Measurements from ENCODE around the gene CHST3.

The CHST3 gene

GRCh38 chr10:71984126-71984808 is 20.1 kb downstream of the CHST3 start:
- no peak for TF ChIP-seq REST (IDR thresholded peaks at IDR 0.05; ENCODE audit: low read depth)

GRCh38 chr10:71984809-71985388 is 20.7 kb downstream of the CHST3 start:
- no peak for TF ChIP-seq ZBTB7A (IDR thresholded peaks at IDR 0.05; ENCODE audit: low read depth)
- TF ChIP-seq NFIC (IDR thresholded peaks at IDR 0.05), result no peak
- TF ChIP-seq TAF1 (IDR thresholded peaks at IDR 0.05; ENCODE audit: low read depth), result no peak
- TF ChIP-seq TCF12 (IDR thresholded peaks at IDR 0.05; ENCODE audit: low read depth), result no peak
- TF ChIP-seq CREB1 (IDR thresholded peaks at IDR 0.05; ENCODE audit: low read depth), result no peak
- no peak for TF ChIP-seq YY1 (IDR thresholded peaks at IDR 0.05; ENCODE audit: low read depth)
- TF ChIP-seq RAD21 (IDR thresholded peaks at IDR 0.05; ENCODE audit: low read depth), result no peak
- TF ChIP-seq CEBPB (IDR thresholded peaks at IDR 0.05), result no peak
- no peak for TF ChIP-seq TEAD4 (IDR thresholded peaks at IDR 0.05)

DNA sequence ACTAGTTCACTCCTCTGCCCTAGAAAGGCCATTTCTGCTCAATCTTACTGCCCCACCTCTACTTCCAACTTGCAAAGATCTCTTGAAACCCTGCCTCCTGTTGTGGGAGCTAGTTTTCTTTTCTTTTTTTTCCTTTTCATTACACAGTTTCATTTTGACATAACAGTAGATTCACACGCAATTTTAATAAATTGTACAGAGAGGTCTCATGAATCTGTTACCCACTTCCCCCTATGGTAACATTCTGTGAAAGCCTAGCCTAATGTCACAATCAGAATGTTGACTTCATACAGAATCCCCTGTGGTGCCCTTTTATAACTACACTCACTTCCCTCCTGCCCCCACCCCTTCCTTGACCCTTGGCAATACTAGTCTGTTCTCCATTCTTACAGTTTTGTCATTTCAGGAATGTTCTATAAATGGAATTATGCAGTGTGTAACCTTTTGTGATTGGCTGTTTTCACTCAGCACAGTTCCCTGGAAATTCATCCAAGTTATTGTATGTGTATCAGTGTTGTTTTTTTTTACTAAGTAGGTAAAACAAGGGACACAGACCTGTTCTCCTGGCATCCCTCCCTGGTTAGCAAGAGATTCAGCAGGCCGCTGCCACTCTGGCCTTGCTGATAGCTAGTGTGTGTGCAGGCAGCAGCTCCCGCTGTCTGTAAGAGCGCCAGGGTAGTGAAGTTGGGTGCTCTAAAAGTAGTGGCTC is 21.5 kb downstream of the CHST3 start:
- no peak for TF ChIP-seq REST (IDR thresholded peaks at IDR 0.05; ENCODE audit: low read depth)
- TF ChIP-seq ZBTB7A (IDR thresholded peaks at IDR 0.05; ENCODE audit: low read depth), result no peak
- no peak for TF ChIP-seq NFIC (IDR thresholded peaks at IDR 0.05)
- TF ChIP-seq TAF1 (IDR thresholded peaks at IDR 0.05; ENCODE audit: low read depth), result no peak
- no peak for TF ChIP-seq RAD21 (IDR thresholded peaks at IDR 0.05; ENCODE audit: low read depth)
- no peak for TF ChIP-seq YY1 (IDR thresholded peaks at IDR 0.05; ENCODE audit: low read depth)
- no peak for TF ChIP-seq FOXM1 (IDR thresholded peaks at IDR 0.05; ENCODE audit: borderline replicate concordance, low read depth)
- no peak for TF ChIP-seq EGR1 (IDR thresholded peaks at IDR 0.05)
- no peak for TF ChIP-seq CEBPB (IDR thresholded peaks at IDR 0.05)
- no peak for TF ChIP-seq TEAD4 (IDR thresholded peaks at IDR 0.05)
- TF ChIP-seq CREB1 (IDR thresholded peaks at IDR 0.05; ENCODE audit: low read depth), result no peak
- no peak for TF ChIP-seq TCF12 (IDR thresholded peaks at IDR 0.05; ENCODE audit: low read depth)
- TF ChIP-seq, protein P1, sequence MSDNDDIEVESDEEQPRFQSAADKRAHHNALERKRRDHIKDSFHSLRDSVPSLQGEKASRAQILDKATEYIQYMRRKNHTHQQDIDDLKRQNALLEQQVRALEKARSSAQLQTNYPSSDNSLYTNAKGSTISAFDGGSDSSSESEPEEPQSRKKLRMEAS (IDR thresholded peaks at IDR 0.05), result no peak
- TF ChIP-seq USF1 (IDR thresholded peaks at IDR 0.05), result no peak
- TF ChIP-seq EP300 (IDR thresholded peaks at IDR 0.05; ENCODE audit: borderline replicate concordance), result no peak

DNA sequence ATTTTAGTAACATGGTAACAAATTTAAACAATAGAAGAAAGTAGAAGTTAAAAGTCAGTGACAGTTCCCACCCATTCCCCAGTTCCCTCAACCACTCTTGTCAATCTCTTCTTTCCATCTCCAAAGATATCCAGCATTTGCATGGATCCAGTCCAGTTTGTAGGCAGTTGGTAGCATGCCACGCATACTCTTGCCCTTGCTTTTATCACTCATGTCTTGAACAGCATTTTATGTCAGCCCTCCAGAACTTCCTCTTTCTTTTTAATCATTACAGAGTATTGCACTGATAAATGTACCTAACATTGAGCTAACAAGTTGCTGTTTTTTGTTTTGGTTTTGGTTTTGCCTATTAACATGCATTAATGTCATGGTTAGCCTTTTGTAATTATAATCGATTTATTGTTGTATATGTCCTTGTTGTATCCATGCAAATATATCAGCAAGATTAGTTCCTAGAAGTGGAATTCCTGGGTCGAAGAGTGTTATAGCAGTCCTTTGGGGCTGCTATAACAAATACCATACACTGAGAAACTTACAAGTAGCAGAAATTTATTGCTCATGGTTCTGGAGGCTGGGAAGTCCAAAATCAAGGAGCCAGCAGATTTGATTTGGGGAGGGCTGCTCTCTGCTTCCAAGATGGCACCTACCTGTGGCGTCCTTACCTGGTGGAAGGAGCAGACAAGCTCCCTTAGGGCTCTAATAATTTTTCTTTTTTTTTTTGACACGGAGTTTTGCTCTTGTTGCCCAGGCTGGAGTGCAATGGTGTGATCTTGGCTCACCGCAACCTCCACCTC is 25.7 kb downstream of the CHST3 start:
- TF ChIP-seq ZBTB7A (IDR thresholded peaks at IDR 0.05; ENCODE audit: low read depth), result no peak
- no peak for TF ChIP-seq CREB1 (IDR thresholded peaks at IDR 0.05; ENCODE audit: low read depth)

GRCh38 chr10:71990706-71991269 is 26.6 kb downstream of the CHST3 start:
- no peak for TF ChIP-seq CEBPB (IDR thresholded peaks at IDR 0.05)
- TF ChIP-seq USF1 (IDR thresholded peaks at IDR 0.05), result no peak
- no peak for TF ChIP-seq ZBTB7A (IDR thresholded peaks at IDR 0.05; ENCODE audit: low read depth)
- no peak for TF ChIP-seq EGR1 (IDR thresholded peaks at IDR 0.05)
- no peak for TF ChIP-seq EP300 (IDR thresholded peaks at IDR 0.05; ENCODE audit: borderline replicate concordance)
- no peak for TF ChIP-seq TEAD4 (IDR thresholded peaks at IDR 0.05)
- no peak for TF ChIP-seq TCF12 (IDR thresholded peaks at IDR 0.05; ENCODE audit: low read depth)
- no peak for TF ChIP-seq FOXM1 (IDR thresholded peaks at IDR 0.05; ENCODE audit: borderline replicate concordance, low read depth)
- TF ChIP-seq CREB1 (IDR thresholded peaks at IDR 0.05; ENCODE audit: low read depth), result no peak
- no peak for TF ChIP-seq NFIC (IDR thresholded peaks at IDR 0.05)
- TF ChIP-seq, protein P1 (IDR thresholded peaks at IDR 0.05), result no peak
- no peak for TF ChIP-seq RAD21 (IDR thresholded peaks at IDR 0.05; ENCODE audit: low read depth)
- no peak for TF ChIP-seq REST (IDR thresholded peaks at IDR 0.05; ENCODE audit: low read depth)
- TF ChIP-seq YY1 (IDR thresholded peaks at IDR 0.05; ENCODE audit: low read depth), result no peak
